Hepatocyte (in vitro differentiated cells): ENCODE measurements around the gene MFSD6. TPM values are rescaled to one million over a fixed set of nuclear protein-coding genes. Genes with fewer than 3 reads are reported as not detected.
A peak's percentile ranks its signal among the peaks of the same experiment; 100 is the strongest.

Experiments
- DNase-seq: peaks from one replicate; pipeline ENCODE4 v3.0.0-alpha.2; 2016; ENCODE audit warnings: low spot score
- H2AFZ ChIP-seq: fragments of 200-600 bp; sonication (generic); 2 replicates; pipeline ENCODE4 v1.6.0; 2016; ENCODE audit warnings: antibody characterized with exemption, mild to moderate bottlenecking
- H3K27ac ChIP-seq: fragments of 200-600 bp; sonication (generic); 2 replicates; pipeline ENCODE4 v1.5.1; 2016; ENCODE audit warnings: mild to moderate bottlenecking
- H3K27me3 ChIP-seq: fragments of 200-600 bp; sonication (generic); 2 replicates; pipeline ENCODE4 v1.6.1; 2016
- H3K36me3 ChIP-seq: fragments of 200-600 bp; sonication (generic); replicated peaks from 2 replicates; pipeline ENCODE4 v1.5.1; 2016; ENCODE audit warnings: low read depth; ENCODE audit not compliant: insufficient read depth
- H3K4me1 ChIP-seq: fragments of 200-600 bp; sonication (generic); 2 replicates; pipeline ENCODE4 v1.5.1; 2016; ENCODE audit warnings: mild to moderate bottlenecking, moderate library complexity; ENCODE audit not compliant: insufficient read depth
- H3K4me2 ChIP-seq: fragments of 200-600 bp; sonication (generic); 2 replicates; pipeline ENCODE4 v1.6.0; 2016
- H3K4me3 ChIP-seq: fragments of 200-600 bp; sonication (generic); 2 replicates; pipeline ENCODE4 v1.5.1; 2016; ENCODE audit warnings: mild to moderate bottlenecking
- H3K79me2 ChIP-seq: fragments of 200-600 bp; sonication (generic); 2 replicates; pipeline ENCODE4 v1.6.0; 2017; ENCODE audit warnings: mild to moderate bottlenecking
- H3K9me2 ChIP-seq: fragments of 200-600 bp; sonication (generic); replicated peaks from 2 replicates; pipeline ENCODE4 v1.6.0; 2017; ENCODE audit warnings: mild to moderate bottlenecking; ENCODE audit not compliant: insufficient read depth
- H3K9me3 ChIP-seq: fragments of 200-600 bp; sonication (generic); 2 replicates; pipeline ENCODE4 v1.5.1; 2016; ENCODE audit warnings: low read depth, mild to moderate bottlenecking
- H4K20me1 ChIP-seq: fragments of 200-600 bp; sonication (generic); 2 replicates; pipeline ENCODE4 v1.6.0; 2016; ENCODE audit warnings: mild to moderate bottlenecking; ENCODE audit not compliant: insufficient read depth, poor library complexity, severe bottlenecking
- CTCF ChIP-seq: fragments of 200-600 bp; sonication (generic); IDR thresholded peaks from 2 replicates; pipeline ENCODE4 v1.5.1; 2016; ENCODE audit warnings: antibody characterized with exemption, mild to moderate bottlenecking; ENCODE audit not compliant: poor library complexity
- EZH2 ChIP-seq: fragments of 200-600 bp; sonication (generic); IDR thresholded peaks from 2 replicates; pipeline ENCODE4 v1.6.1; 2016; ENCODE audit warnings: antibody characterized with exemption, mild to moderate bottlenecking, borderline replicate concordance
- EZH2phosphoT487 ChIP-seq: fragments of 200-600 bp; sonication (generic); IDR thresholded peaks from one replicate; pipeline ENCODE4 v1.6.1; 2018; ENCODE audit warnings: antibody characterized with exemption, mild to moderate bottlenecking, low read depth, moderate library complexity; ENCODE audit not compliant: unreplicated experiment, severe bottlenecking
- WGBS: methylation state at CpG from one replicate; pipeline ENCODE4 v1.1.6; 2016; ENCODE audit warnings: low lambda C conversion rate; ENCODE audit errors: missing lambda C conversion rate; 5-methylcytosine and 5-hydroxymethylcytosine counted together
- polyA plus RNA-seq: library from polyadenylated mRNA; unstranded; fragments of >200 nt; fragmentation: Nextera tagmentation; extraction: Ambion mirVana; gene quantifications from 2 replicates; pipeline ENCODE4 v1.2.1, GENCODE V29; 2016
- total RNA-seq: library from RNA; depleted of rRNA; stranded (reverse); fragments of >200 nt; gene quantifications from 2 replicates; pipeline ENCODE4 v1.2.3, GENCODE V29; 2014

Gene MFSD6
- total and polyA plus RNA-seq, 2 experiments from 2014 or later, result 9.7 to 15.9 TPM

- Histone ChIP-seq H3K27me3 (no peaks in the 10 kb centered on the region), H3K9me2 (no peaks in the 10 kb centered on the region), H3K36me3 (no peaks in the 10 kb centered on the region), H3K4me2 (no peak overlapping the region), H4K20me1 (no peaks in the 10 kb centered on the region), H3K79me2 (peaks cover under 1% of the 10 kb centered on the region), H3K9me3 (no peaks in the 10 kb centered on the region), H3K27ac (no peak overlapping the region), H3K4me3 (no peak overlapping the region), H3K4me1 (peaks cover 22% of the 10 kb centered on the region), H2AFZ (no peak overlapping the region)
- no peak for TF ChIP-seq EZH2phosphoT487
- TF ChIP-seq EZH2, result no peak
- TF ChIP-seq CTCF, result no peak
- DNase-seq, result no peak
These were observed 119.8 kb downstream of the MFSD6 start for GRCh38 chr2:190527918-190528317.

GRCh38 chr2:190528521-190529001 lies 120.4 kb downstream of the MFSD6 start:
- no peaks in the 10 kb centered on the region for H4K20me1 ChIP-seq
- peak; percentile 27 for DNase-seq
- H3K9me3 ChIP-seq, result no peaks in the 10 kb centered on the region
- H3K27me3 ChIP-seq, result no peaks in the 10 kb centered on the region
- TF ChIP-seq EZH2phosphoT487 (no peak), EZH2 (no peak), CTCF (no peak)
- peaks cover 25% of the 10 kb centered on the region for H3K4me1 ChIP-seq
- no peaks in the 10 kb centered on the region for H3K9me2 ChIP-seq
- H3K27ac ChIP-seq, result peak overlapping the region; percentile 24
- peaks cover 7% of the 10 kb centered on the region for H3K79me2 ChIP-seq
- H3K36me3 ChIP-seq, result no peaks in the 10 kb centered on the region
- no peak overlapping the region for H3K4me3 ChIP-seq
- no peak overlapping the region for H3K4me2 ChIP-seq
- 56% methylated on average over 1 of the region's 1 CpG for WGBS
- no peak overlapping the region for H2AFZ ChIP-seq

- peak overlapping the region; percentile 42 for H3K4me2 ChIP-seq
- H3K9me2 ChIP-seq, result no peaks in the 10 kb centered on the region
- no peaks in the 10 kb centered on the region for H3K9me3 ChIP-seq
- peak overlapping the region; percentile 63 for H3K27ac ChIP-seq
- no peaks in the 10 kb centered on the region for H4K20me1 ChIP-seq
- no peaks in the 10 kb centered on the region for H3K27me3 ChIP-seq
- DNase-seq, result no peak
- H3K79me2 ChIP-seq, result peaks cover 11% of the 10 kb centered on the region
- 40% methylated on average over 3 of the region's 3 CpGs for WGBS
- no peaks in the 10 kb centered on the region for H3K36me3 ChIP-seq
- H2AFZ ChIP-seq, result no peak overlapping the region
- no peak for TF ChIP-seq EZH2phosphoT487
- no peak for TF ChIP-seq CTCF
- no peak for TF ChIP-seq EZH2
- peaks cover 29% of the 10 kb centered on the region for H3K4me1 ChIP-seq
- H3K4me3 ChIP-seq, result no peak overlapping the region
These were observed 121.5 kb downstream of the MFSD6 start for GRCh38 chr2:190529486-190530247.
